Osteocyte (in vitro differentiated cells): ENCODE measurements around the gene KRTAP5-4. TPM values are rescaled to one million over a fixed set of nuclear protein-coding genes. Genes with fewer than 3 reads are reported as not detected.
A peak's percentile ranks its signal among the peaks of the same experiment; 100 is the strongest.

Experiments used
- DNase-seq: peaks from one replicate; pipeline ENCODE4 v3.0.0; 2021; ENCODE audit warnings: mixed read lengths; ENCODE audit not compliant: unreplicated experiment; ENCODE audit errors: extremely low spot score
- H3K27ac Mint-ChIP-seq: one replicate; pipeline ENCODE4 v1.8.0; 2021; ENCODE audit warnings: mild to moderate bottlenecking, mixed read lengths; ENCODE audit not compliant: unreplicated experiment
- H3K27me3 Mint-ChIP-seq: one replicate; pipeline ENCODE4 v1.8.0; 2021; ENCODE audit warnings: mixed read lengths; ENCODE audit not compliant: unreplicated experiment
- H3K36me3 Mint-ChIP-seq: one replicate; pipeline ENCODE4 v1.8.0; 2021; ENCODE audit warnings: mixed read lengths; ENCODE audit not compliant: unreplicated experiment
- H3K4me1 Mint-ChIP-seq: one replicate; pipeline ENCODE4 v1.8.0; 2021; ENCODE audit warnings: mixed read lengths; ENCODE audit not compliant: unreplicated experiment
- H3K4me3 Mint-ChIP-seq: one replicate; pipeline ENCODE4 v1.8.0; 2021; ENCODE audit warnings: mild to moderate bottlenecking, moderate library complexity, mixed read lengths; ENCODE audit not compliant: unreplicated experiment
- H3K9me3 Mint-ChIP-seq: one replicate; pipeline ENCODE4 v1.8.0; 2021; ENCODE audit warnings: mixed read lengths; ENCODE audit not compliant: unreplicated experiment
- total RNA-seq: library from RNA; stranded (reverse); gene quantifications from 2 replicates; pipeline ENCODE4 v1.2.1, GENCODE V29; 2021
- TF ChIP-seq, protein P1 (sequence below): fragments of 200-600 bp; sonication (generic); IDR thresholded peaks from 2 replicates; pipeline ENCODE4 v1.5.0; 2021; ENCODE audit warnings: antibody characterized with exemption, mild to moderate bottlenecking, moderate library complexity

Gene KRTAP5-4
- total RNA-seq, 1 donor from 2014 or later: not detected

DNA sequence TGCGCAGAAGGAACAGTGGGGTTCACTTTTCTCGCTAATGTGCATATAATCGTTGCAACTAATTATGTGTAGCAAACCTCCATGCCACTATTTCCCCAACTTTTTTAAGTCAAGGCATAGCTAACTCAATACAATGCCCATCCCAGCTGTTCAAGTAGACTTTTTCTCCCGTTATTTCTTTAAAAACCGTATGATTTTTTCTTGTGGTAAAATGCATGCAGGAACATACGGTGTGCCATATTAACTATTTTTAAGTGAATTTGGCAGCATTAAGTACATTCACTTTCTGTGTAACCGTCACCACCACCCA is 47.0 kb downstream of the KRTAP5-4 start:
- no peak for DNase-seq
- Mint-ChIP-seq H3K27me3 (peaks cover 3% of the 10 kb centered on the region), H3K4me3 (no peak overlapping the region), H3K27ac (no peak overlapping the region), H3K9me3 (peaks cover 13% of the 10 kb centered on the region), H3K4me1 (peaks cover 14% of the 10 kb centered on the region), H3K36me3 (peaks cover 3% of the 10 kb centered on the region)
- TF ChIP-seq, protein P1, sequence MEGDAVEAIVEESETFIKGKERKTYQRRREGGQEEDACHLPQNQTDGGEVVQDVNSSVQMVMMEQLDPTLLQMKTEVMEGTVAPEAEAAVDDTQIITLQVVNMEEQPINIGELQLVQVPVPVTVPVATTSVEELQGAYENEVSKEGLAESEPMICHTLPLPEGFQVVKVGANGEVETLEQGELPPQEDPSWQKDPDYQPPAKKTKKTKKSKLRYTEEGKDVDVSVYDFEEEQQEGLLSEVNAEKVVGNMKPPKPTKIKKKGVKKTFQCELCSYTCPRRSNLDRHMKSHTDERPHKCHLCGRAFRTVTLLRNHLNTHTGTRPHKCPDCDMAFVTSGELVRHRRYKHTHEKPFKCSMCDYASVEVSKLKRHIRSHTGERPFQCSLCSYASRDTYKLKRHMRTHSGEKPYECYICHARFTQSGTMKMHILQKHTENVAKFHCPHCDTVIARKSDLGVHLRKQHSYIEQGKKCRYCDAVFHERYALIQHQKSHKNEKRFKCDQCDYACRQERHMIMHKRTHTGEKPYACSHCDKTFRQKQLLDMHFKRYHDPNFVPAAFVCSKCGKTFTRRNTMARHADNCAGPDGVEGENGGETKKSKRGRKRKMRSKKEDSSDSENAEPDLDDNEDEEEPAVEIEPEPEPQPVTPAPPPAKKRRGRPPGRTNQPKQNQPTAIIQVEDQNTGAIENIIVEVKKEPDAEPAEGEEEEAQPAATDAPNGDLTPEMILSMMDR: peak; percentile 1

DNA sequence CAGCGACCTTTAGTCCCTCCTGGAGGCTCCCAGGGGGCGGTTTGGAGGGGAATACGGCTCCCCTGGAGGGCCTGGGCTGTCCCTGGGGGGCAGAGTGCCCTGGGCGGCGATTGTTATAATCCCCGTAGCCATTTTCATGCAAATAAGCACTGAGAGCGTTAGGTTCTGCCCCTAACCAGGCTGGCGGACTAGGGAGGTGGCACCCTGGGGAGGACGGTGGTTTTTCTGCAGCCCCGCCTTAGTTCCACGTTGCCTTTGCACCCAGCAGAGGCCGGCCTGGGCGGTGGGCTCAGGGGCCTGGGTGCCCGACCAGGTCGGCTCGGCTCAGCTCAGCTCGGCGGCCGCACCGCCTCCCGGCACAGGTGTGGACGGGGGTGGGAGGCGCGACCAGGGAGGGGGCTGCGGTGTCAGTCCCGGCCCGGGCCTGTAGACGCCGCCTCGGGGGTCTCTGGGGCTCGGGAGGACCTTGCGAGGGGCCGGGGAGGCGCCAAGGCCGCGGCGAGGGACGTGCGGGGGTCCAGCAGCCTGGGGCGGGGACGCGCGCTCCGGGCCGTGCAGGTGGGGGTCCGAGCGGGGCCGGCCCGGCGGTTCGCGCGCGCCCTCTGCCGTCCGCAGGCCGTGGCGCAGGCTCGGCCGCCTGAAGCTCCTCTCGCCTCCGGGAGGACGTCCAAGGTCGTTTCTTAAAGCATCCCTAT is 47.6 kb downstream of the KRTAP5-4 start:
- no peak overlapping the region for H3K27ac Mint-ChIP-seq
- H3K27me3 Mint-ChIP-seq: peaks cover 3% of the 10 kb centered on the region
- DNase-seq: peak; percentile 88
- peak overlapping the region; percentile 35 for H3K4me3 Mint-ChIP-seq
- TF ChIP-seq, protein P1: peak; percentile 91
- H3K9me3 Mint-ChIP-seq: peaks cover 13% of the 10 kb centered on the region
- H3K4me1 Mint-ChIP-seq: peaks cover 17% of the 10 kb centered on the region
- peaks cover 3% of the 10 kb centered on the region for H3K36me3 Mint-ChIP-seq

DNA sequence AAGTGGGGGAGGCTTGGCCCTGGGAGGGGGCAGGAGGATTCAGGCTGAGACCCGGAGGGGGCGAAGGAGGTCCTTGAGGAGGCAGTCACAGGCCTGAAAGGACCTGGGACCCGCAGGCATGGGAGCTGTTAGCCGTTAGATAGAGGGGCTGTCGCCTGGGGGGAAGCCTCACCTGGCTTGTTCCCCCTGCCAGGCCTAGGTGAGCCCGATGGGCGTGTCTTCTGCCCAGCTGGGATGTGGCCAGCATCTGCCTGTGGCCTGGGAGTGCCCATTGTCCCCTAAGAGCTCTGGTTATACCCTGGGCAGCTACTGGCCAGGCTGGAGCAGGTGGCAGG is 48.1 kb downstream of the KRTAP5-4 start:
- peaks cover 20% of the 10 kb centered on the region for H3K4me1 Mint-ChIP-seq
- H3K27me3 Mint-ChIP-seq: peaks cover 3% of the 10 kb centered on the region
- H3K36me3 Mint-ChIP-seq: peaks cover 3% of the 10 kb centered on the region
- peak overlapping the region; percentile 60 for H3K4me3 Mint-ChIP-seq
- TF ChIP-seq, protein P1: no peak
- DNase-seq: no peak
- H3K27ac Mint-ChIP-seq: no peak overlapping the region
- peaks cover 9% of the 10 kb centered on the region for H3K9me3 Mint-ChIP-seq

DNA sequence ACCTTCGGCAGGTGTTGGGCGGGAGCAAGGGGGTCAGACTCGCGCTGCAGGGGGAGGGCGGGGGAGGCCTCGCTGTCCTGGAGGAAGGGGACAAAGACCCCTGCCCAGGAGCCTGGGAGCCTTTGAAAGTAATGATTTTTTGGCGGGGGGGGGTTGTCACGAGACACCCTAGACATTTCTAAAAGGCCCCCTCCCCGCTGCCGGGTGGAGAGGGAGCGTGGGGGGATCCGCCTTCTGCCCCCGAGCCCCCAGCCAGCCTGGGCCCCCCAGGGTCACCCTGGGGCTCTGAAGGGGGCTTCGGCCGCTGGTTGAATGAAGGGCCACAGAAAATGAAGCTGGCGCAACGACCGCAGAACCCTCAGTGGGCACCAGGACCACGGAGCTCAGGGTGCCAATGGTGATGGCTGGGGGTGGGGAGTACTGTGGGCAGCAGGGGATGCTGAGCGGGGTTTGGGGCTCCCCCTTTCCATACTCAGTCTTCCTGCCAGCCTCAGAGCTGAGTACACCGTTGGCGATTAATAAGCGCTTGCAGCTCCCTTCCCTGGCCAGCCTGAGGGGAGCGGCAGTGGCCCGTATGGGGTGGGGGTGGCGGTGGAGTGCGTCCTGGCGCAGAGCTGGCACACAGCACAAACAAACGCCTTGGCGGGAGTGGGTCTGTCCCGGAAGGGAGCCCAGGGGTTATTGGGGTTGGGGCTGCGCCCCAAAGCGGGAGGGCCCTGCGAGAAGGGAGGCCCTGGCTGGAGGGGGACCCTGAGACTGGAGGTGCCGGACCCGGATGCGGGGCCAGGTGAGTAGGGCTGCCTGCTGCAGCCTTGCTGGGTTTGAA is 48.6 kb downstream of the KRTAP5-4 start:
- H3K36me3 Mint-ChIP-seq: peaks cover 2% of the 10 kb centered on the region
- no peak for DNase-seq
- peaks cover 3% of the 10 kb centered on the region for H3K27me3 Mint-ChIP-seq
- H3K27ac Mint-ChIP-seq: no peak overlapping the region
- TF ChIP-seq, protein P1: no peak
- H3K4me3 Mint-ChIP-seq: peak overlapping the region; percentile 60
- H3K9me3 Mint-ChIP-seq: peaks cover 3% of the 10 kb centered on the region
- peaks cover 20% of the 10 kb centered on the region for H3K4me1 Mint-ChIP-seq
